ENCODE results near the gene STIM2. TPM values are rescaled to one million over a fixed set of nuclear protein-coding genes. Genes with fewer than 3 reads are reported as not detected.

STIM2 gene
- polyA plus RNA-seq, 3 donors, result 37.9 to 42.6 (median 41.7) TPM

- peak in 5 of 11 donors; percentile 13 to 40 (median 18) for DNase-seq (ENCODE audit: extremely low read depth in 1 of 11, low read depth in 9 of 11, low spot score in 4 of 11)
Observed at GRCh38 chr4:27048429-27049238, 188.0 kb downstream of the STIM2 start.

DNA sequence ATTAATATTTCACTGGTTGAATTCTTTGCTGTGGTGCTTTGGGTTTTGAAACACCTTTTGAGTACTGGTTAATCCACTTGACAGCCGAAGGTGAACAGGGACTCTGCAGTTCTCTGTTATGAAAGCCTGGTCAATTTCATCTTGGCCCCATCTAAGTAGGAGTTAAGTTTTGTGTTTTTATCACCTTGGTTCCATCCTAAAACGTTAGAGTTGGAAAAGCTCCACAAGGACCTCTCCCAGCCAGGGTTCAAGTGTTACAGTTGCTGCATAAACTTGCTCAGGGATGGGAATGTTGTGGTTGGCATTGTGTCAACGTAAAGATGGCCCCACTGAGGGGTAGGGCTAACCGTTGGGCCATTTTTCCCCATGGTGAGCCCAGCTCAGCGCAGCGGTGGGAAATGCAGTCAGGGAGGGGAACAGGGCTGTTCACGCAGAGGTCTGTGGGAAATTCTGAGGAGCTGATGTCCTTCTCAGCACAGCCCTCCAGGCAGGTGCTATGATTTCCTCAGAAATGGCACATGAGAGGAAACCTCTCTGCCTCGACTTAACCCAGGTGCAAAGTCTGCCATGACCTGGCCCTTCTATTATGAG lies 188.7 kb downstream of the STIM2 start:
- DNase-seq (ENCODE audit: extremely low read depth in 1 of 11, low read depth in 9 of 11, low spot score in 4 of 11), result no peak

DNA sequence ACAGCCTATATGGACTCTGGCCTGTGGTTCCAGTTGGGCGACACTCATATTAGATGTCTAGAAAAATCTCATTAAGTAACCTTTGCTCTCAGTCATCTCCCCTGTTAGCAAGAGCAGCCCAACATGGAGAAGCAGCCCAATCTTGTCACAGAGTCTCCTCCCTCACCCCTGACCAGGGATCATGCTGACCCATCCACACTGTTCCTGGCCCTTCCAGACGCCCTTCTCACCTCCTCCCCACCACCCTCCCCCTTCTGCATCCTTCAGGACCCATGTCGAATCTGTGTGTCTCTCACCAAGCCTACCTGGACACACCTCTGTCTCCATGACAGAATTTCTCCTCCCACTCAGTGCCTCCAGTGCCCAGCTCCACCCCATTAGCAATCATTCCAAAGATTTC lies 190.1 kb downstream of the STIM2 start:
- no peak for DNase-seq (ENCODE audit: extremely low read depth in 1 of 11, low read depth in 9 of 11, low spot score in 4 of 11)

- no peak for DNase-seq (ENCODE audit: extremely low read depth in 1 of 11, low read depth in 9 of 11, low spot score in 4 of 11)
Observed at GRCh38 chr4:27055221-27055760, 194.7 kb downstream of the STIM2 start.

DNA sequence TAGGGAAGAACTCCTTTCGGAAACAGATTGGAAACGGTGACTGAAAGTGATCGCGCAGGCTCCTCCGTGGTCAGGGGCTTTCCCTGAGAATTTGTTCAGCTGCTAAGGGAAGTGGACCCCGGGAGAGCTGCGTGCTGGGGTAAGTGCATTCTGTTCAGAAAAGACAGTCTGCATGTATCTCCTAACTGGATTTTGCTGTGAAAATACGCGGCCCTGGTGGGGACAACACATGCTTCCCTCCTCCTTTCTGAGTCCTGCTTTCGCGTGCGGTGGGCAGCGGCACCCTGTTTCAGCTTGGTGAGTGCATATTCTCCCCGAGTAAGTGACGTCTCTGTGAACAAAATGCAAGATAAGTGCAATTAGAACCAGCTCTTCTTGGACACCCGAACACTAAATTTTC lies 195.6 kb downstream of the STIM2 start:
- DNase-seq (ENCODE audit: extremely low read depth in 1 of 11, low read depth in 9 of 11, low spot score in 4 of 11), result no peak

GRCh38 chr4:27057053-27057452 lies 196.4 kb downstream of the STIM2 start:
- DNase-seq (ENCODE audit: extremely low read depth in 1 of 11, low read depth in 9 of 11, low spot score in 4 of 11), result no peak

GRCh38 chr4:27057662-27058061 lies 197.0 kb downstream of the STIM2 start:
- no peak for DNase-seq (ENCODE audit: extremely low read depth in 1 of 11, low read depth in 9 of 11, low spot score in 4 of 11)

DNA sequence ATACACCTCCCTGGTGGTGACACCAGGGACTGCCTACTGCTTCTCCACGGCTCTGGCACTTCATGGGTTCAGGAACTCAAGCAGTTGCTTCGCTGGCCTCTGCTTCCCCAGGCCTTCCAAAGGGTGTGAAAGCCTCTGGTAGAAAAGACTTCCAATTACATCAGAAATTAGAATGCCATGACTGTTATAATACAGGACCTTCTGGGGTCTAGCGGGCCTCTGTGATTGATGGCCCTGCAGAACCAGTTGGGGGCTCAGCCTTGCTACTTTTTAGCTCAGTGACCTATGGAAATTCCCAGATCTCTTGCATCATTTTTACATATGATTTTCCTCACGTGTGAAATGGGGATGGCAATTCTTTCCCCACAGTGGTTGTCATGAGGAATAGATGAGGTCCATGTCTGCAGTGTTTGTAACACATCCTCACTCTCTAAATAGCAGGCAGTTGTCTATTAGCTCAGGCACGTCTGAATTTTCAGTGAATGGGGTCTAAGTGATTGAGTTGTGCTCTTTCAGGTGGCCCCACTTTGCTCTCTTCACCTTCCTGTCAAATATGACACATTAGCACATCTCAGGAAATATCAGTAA lies 198.3 kb downstream of the STIM2 start:
- DNase-seq (ENCODE audit: extremely low read depth in 1 of 11, low read depth in 9 of 11, low spot score in 4 of 11), result no peak

DNA sequence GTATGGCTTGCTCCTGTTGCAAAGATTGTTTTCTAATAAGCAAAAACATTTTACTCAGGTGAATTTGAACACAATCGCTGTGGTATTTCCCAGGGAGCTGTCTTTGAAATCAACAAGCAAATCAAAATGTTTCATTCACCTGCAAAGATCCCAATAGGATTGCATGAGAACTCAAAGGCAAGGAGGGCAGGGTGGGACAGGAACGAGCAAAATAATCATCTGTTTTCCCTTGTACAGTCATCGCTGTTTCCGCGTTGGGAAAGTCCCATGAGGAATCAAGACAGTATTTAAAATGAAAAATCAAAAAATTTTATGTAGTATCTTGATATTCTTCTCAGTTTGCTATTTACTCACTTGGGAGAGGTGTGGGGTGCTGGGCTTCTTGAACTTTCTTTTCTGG lies 198.8 kb downstream of the STIM2 start:
- no peak for DNase-seq (ENCODE audit: extremely low read depth in 1 of 11, low read depth in 9 of 11, low spot score in 4 of 11)

- no peak for DNase-seq (ENCODE audit: extremely low read depth in 1 of 11, low read depth in 9 of 11, low spot score in 4 of 11)
Observed at GRCh38 chr4:27062256-27062655, 201.6 kb downstream of the STIM2 start.

- no peak for DNase-seq (ENCODE audit: extremely low read depth in 1 of 11, low read depth in 9 of 11, low spot score in 4 of 11)
Observed at GRCh38 chr4:27066591-27066990, 205.9 kb downstream of the STIM2 start.

- DNase-seq (ENCODE audit: extremely low read depth in 1 of 11, low read depth in 9 of 11, low spot score in 4 of 11), result no peak
Observed at GRCh38 chr4:27068151-27068867, 207.7 kb downstream of the STIM2 start.
